Stimulated activated naive B cell treated with anti-CD40 and anti-IgM and Interleukin-4, amounts not matched to agents 10 μg/mL and 1 μg/mL and 100 μg/mL, for 72 hours (primary cell): ENCODE results near the gene RIMS4.

Experiments used
- ATAC-seq, 2 donors: fragments of 150-1000 bp; cut with Tn5 transposase; replicated peaks; 2 replicates each; pipeline ENCODE4 v1.10.0; 2021; ENCODE audit warnings: moderate library complexity in 1 of 2
- DNase-seq: peaks from one replicate; pipeline ENCODE4 v3.0.0; 2021
- H3K27ac Mint-ChIP-seq: one replicate; pipeline ENCODE4 v1.8.0; 2022; ENCODE audit warnings: mild to moderate bottlenecking, mixed read lengths
- H3K27me3 Mint-ChIP-seq, 2 donors: one replicate each; pipeline ENCODE4 v1.8.0; 2022; ENCODE audit warnings: mixed read lengths in 2 of 2
- H3K36me3 Mint-ChIP-seq, 2 donors: one replicate each; pipeline ENCODE4 v1.8.0; 2022; ENCODE audit warnings: mixed read lengths in 2 of 2, mild to moderate bottlenecking in 1 of 2
- H3K4me1 Mint-ChIP-seq, 2 donors: one replicate each; pipeline ENCODE4 v1.8.0; 2022; ENCODE audit warnings: mixed read lengths in 2 of 2, mild to moderate bottlenecking in 1 of 2
- H3K4me3 Mint-ChIP-seq, 2 donors: one replicate each; pipeline ENCODE4 v1.8.0; 2022; ENCODE audit warnings: mild to moderate bottlenecking in 2 of 2, mixed read lengths in 2 of 2, moderate library complexity in 1 of 2
- H3K9me3 Mint-ChIP-seq, 2 donors: one replicate each; pipeline ENCODE4 v1.8.0; 2022; ENCODE audit warnings: mixed read lengths in 2 of 2, mild to moderate bottlenecking in 1 of 2

The RIMS4 gene

DNA sequence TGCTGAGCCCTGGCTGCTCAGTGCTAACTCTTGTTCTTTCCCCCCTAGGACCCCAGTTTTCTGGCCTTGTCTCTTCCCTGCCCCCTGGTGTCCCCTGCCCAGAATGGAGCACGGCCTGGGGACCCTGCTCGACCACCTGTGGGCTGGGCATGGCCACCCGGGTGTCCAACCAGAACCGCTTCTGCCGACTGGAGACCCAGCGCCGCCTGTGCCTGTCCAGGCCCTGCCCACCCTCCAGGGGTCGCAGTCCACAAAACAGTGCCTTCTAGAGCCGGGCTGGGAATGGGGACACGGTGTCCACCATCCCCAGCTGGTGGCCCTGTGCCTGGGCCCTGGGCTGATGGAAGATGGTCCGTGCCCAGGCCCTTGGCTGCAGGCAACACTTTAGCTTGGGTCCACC is 83.3 kb downstream of the RIMS4 start:
- H3K27ac Mint-ChIP-seq = no peak overlapping the region
- DNase-seq (no peak), ATAC-seq (no peak)
- no peaks in the 10 kb centered on the region for H3K36me3 Mint-ChIP-seq
- H3K9me3 Mint-ChIP-seq = no peaks in the 10 kb centered on the region
- peaks cover 0 to 1% of the 10 kb centered on the region in 2 donors for H3K4me1 Mint-ChIP-seq
- peaks cover 5 to 6% of the 10 kb centered on the region in 2 donors for H3K27me3 Mint-ChIP-seq
- H3K4me3 Mint-ChIP-seq = no peak overlapping the region

- no peak for DNase-seq
Observed at GRCh38 chr20:44725837-44726236, 84.5 kb downstream of the RIMS4 start.

GRCh38 chr20:44724423-44725091 is 85.8 kb downstream of the RIMS4 start:
- no peak for DNase-seq

More at GRCh38 chr20:44725837-44726236, 84.5 kb downstream of the RIMS4 start:
- Mint-ChIP-seq H3K27me3 (peaks cover 5 to 6% of the 10 kb centered on the region in 2 donors), H3K9me3 (no peaks in the 10 kb centered on the region), H3K27ac (no peak overlapping the region), H3K36me3 (no peaks in the 10 kb centered on the region), H3K4me3 (no peak overlapping the region), H3K4me1 (peaks cover 0 to 1% of the 10 kb centered on the region in 2 donors)
- no peak for ATAC-seq

GRCh38 chr20:44723798-44724362 is 86.5 kb downstream of the RIMS4 start:
- Mint-ChIP-seq H3K4me1 (peaks cover 0 to 1% of the 10 kb centered on the region in 2 donors), H3K9me3 (no peaks in the 10 kb centered on the region), H3K27ac (peak overlapping the region; percentile 17), H3K4me3 (no peak overlapping the region), H3K27me3 (peaks cover 3 to 4% of the 10 kb centered on the region in 2 donors), H3K36me3 (no peaks in the 10 kb centered on the region)
- no peak for ATAC-seq
- DNase-seq = no peak

More at GRCh38 chr20:44724423-44725091, 85.8 kb downstream of the RIMS4 start:
- no peak overlapping the region for H3K27ac Mint-ChIP-seq
- no peaks in the 10 kb centered on the region for H3K36me3 Mint-ChIP-seq
- H3K4me3 Mint-ChIP-seq = no peak overlapping the region
- H3K27me3 Mint-ChIP-seq = peaks cover 5 to 6% of the 10 kb centered on the region in 2 donors
- peaks cover 0 to 1% of the 10 kb centered on the region in 2 donors for H3K4me1 Mint-ChIP-seq
- ATAC-seq = no peak
- H3K9me3 Mint-ChIP-seq = no peaks in the 10 kb centered on the region

GRCh38 chr20:44723391-44723790 is 87.0 kb downstream of the RIMS4 start:
- Mint-ChIP-seq H3K27ac (peak overlapping the region; percentile 17), H3K36me3 (no peaks in the 10 kb centered on the region), H3K9me3 (no peaks in the 10 kb centered on the region), H3K4me3 (no peak overlapping the region), H3K4me1 (peaks cover 0 to 1% of the 10 kb centered on the region in 2 donors), H3K27me3 (no peaks in the 10 kb centered on the region)
- ATAC-seq = no peak
- no peak for DNase-seq

DNA sequence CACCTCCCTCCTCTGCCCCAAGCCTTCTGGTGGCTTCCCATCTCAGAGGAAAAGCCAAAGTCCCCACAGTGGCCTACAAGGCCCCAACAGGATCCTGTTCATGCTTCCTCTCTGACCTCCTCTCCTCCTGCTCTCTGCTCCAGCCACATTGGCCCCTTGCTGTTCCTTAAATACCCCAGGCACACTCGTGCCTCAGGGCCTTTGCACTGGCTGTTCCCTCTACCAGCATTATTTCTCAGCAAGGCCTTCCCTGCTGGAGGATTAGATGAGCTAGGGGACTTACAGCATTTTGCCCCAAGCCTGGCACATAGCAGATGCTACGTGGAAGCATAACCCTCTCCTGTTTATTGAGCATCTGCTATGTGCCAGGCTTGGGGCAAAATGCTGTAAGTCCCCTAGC is 87.4 kb downstream of the RIMS4 start:
- Mint-ChIP-seq H3K9me3 (no peaks in the 10 kb centered on the region), H3K27ac (no peak overlapping the region), H3K27me3 (no peaks in the 10 kb centered on the region), H3K4me3 (no peak overlapping the region), H3K4me1 (peaks cover 0 to 1% of the 10 kb centered on the region in 2 donors), H3K36me3 (no peaks in the 10 kb centered on the region)
- ATAC-seq (no peak), DNase-seq (no peak)

GRCh38 chr20:44721785-44722054 is 88.6 kb downstream of the RIMS4 start:
- H3K4me3 Mint-ChIP-seq = no peak overlapping the region
- no peak overlapping the region for H3K27ac Mint-ChIP-seq
- no peak for DNase-seq
- H3K36me3 Mint-ChIP-seq = no peaks in the 10 kb centered on the region
- peaks cover 0 to 1% of the 10 kb centered on the region in 2 donors for H3K4me1 Mint-ChIP-seq
- ATAC-seq = no peak
- no peaks in the 10 kb centered on the region for H3K9me3 Mint-ChIP-seq
- H3K27me3 Mint-ChIP-seq = no peaks in the 10 kb centered on the region

DNA sequence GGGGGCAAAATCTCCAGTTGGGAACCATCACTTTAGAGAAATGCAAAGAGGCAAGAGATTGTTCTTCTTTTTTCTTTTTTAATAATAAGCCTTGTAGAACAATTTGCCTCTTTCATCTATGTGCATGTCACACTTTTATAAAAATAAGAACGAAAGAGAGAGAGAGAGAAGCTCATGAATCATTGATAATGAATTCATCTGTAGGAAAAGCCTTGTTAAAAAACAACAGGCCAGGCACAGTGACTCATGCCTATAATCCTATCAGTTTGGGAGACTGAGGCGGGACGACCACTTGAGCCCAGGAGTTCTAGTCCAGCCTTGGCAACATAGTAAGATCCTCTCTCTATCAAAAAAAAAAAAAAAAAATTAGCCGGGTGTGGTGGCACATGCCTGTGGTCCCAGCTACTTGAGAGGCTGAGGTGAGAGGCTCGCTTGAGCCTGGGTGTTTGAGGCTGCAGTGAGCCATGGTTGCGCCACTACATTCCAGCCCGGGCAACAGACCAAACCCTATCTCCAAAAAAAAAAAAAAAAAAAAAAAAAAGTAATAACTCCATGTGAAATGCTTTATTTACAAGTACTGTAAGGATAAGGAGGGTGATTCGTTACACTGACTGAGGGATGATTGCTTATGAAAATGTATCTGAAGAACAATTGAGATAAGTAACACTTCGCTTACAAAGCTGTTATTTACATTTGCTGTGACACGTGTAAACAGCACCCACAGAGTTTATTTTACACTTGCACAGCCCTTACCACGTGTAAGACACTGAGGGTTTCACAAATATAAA is 89.2 kb downstream of the RIMS4 start:
- H3K4me3 Mint-ChIP-seq = no peak overlapping the region
- no peak for ATAC-seq
- H3K36me3 Mint-ChIP-seq = no peaks in the 10 kb centered on the region
- no peaks in the 10 kb centered on the region for H3K9me3 Mint-ChIP-seq
- no peak for DNase-seq
- no peaks in the 10 kb centered on the region for H3K27me3 Mint-ChIP-seq
- peaks cover 0 to 1% of the 10 kb centered on the region in 2 donors for H3K4me1 Mint-ChIP-seq
- H3K27ac Mint-ChIP-seq = no peak overlapping the region

DNA sequence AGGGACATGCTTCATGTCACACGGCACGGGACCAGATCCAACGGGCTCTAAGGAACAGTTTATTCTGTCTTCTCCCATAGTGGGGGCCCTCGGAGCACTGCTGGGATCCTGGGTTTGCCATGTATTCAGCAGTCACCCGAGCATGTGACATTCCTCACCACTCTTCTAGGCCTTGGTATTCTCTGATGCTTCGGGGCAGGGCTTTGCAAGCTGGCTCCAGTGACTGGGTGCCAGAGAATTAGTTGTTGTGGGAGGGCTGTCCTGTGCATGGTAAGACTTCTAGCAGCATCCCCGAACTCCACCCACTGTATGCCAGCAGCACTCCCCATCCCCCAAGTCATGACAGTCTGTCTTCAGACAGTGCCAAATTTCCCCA is 89.7 kb downstream of the RIMS4 start:
- Mint-ChIP-seq H3K9me3 (no peaks in the 10 kb centered on the region), H3K4me1 (peaks cover 0 to 1% of the 10 kb centered on the region in 2 donors), H3K27me3 (no peaks in the 10 kb centered on the region), H3K4me3 (no peak overlapping the region), H3K36me3 (no peaks in the 10 kb centered on the region), H3K27ac (no peak overlapping the region)
- ATAC-seq (no peak), DNase-seq (no peak)

- Mint-ChIP-seq H3K4me3 (no peak overlapping the region), H3K4me1 (peaks cover 0 to 1% of the 10 kb centered on the region in 2 donors), H3K36me3 (no peaks in the 10 kb centered on the region), H3K27ac (no peak overlapping the region), H3K9me3 (no peaks in the 10 kb centered on the region), H3K27me3 (no peaks in the 10 kb centered on the region)
- no peak for DNase-seq
- no peak for ATAC-seq
Observed at GRCh38 chr20:44719841-44720240, 90.5 kb downstream of the RIMS4 start.

DNA sequence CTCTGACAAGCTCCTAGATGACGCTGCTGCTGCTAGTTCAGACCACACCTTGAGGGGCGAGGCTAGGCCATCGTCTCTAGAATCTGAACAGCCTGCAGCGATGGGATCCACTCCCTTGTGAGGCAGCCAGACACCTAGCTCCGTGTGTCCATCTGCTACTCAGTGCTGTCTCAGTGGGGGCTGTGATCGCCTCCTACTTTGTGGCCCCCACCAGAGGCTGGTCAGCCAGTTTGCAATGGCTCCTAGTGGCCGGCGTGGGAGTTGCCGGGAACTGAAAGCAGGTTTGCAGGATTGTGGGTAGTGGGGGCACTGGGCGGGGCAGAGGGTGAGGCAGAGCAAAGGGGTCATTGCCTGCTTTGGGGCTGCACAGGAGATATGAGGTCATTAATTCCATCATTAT is 92.4 kb downstream of the RIMS4 start:
- peaks cover 0 to 6% of the 10 kb centered on the region in 2 donors for H3K27me3 Mint-ChIP-seq
- no peaks in the 10 kb centered on the region for H3K36me3 Mint-ChIP-seq
- H3K9me3 Mint-ChIP-seq = no peaks in the 10 kb centered on the region
- ATAC-seq (no peak), DNase-seq (no peak)
- no peaks in the 10 kb centered on the region for H3K4me1 Mint-ChIP-seq
- no peak overlapping the region for H3K27ac Mint-ChIP-seq
- no peak overlapping the region for H3K4me3 Mint-ChIP-seq

- DNase-seq (no peak), ATAC-seq (no peak)
- peaks cover 0 to 6% of the 10 kb centered on the region in 2 donors for H3K27me3 Mint-ChIP-seq
- H3K4me3 Mint-ChIP-seq = no peak overlapping the region
- no peaks in the 10 kb centered on the region for H3K9me3 Mint-ChIP-seq
- H3K27ac Mint-ChIP-seq = no peak overlapping the region
- H3K4me1 Mint-ChIP-seq = no peaks in the 10 kb centered on the region
- H3K36me3 Mint-ChIP-seq = no peaks in the 10 kb centered on the region
Observed at GRCh38 chr20:44716309-44717106, 93.8 kb downstream of the RIMS4 start.

DNA sequence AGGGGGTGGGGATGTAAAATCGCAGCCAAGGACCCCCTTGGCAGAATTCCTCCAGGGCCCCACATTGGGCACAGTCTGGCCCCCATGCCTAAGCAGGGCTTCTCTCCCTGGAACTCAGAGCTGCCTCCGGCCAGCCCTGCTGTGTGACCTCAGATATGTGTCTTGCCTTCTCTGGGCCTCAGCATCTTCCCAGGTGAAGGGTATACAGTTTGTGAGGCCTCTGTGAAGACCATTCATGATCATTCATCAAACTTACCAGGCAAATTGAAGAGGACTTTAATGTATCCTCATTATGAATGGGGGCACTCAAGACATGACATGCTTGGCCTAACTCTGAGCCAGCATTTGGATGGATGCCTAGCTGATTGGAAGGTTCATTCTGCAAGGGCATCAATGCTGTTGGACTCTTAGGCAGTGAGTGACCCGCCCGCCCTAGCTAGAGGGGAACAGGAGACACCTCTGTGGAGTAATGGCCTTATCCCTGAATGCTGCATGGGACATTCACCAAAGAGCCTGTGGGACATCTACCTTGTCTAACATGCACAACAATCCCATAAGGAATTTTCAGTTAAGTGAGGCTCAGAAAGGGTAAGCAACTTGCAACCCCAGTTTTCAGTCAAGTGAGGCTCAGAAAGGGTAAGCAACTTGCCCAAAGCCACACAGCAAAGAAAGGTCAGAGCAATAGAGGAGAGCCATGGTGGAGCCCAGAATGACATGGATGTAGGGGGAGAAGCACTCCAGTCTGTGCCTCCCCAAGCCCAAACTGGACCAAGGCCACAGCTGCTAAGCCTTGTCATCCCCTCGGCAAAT is 94.6 kb downstream of the RIMS4 start:
- no peak overlapping the region for H3K27ac Mint-ChIP-seq

More for the DNA sequence above, 94.6 kb downstream of the RIMS4 start:
- Mint-ChIP-seq H3K27me3 (peaks cover 0 to 6% of the 10 kb centered on the region in 2 donors), H3K4me3 (no peak overlapping the region), H3K9me3 (no peaks in the 10 kb centered on the region), H3K4me1 (no peaks in the 10 kb centered on the region), H3K36me3 (no peaks in the 10 kb centered on the region)
- ATAC-seq (no peak), DNase-seq (no peak)
